HL-60 (cell line): ENCODE results near the gene KRCC1.

Experiments
- DNase-seq, 2 experiments: peaks; one replicate each; pipeline ENCODE4 v3.0.0-alpha.2; 2010 to 2020; ENCODE audit warnings: low read depth in 1 of 2, low spot score in 1 of 2
- H3K27ac ChIP-seq: fragments of 250-450 bp; sonication (Bioruptor Pico); replicated peaks from 2 replicates; pipeline ENCODE4 v1.5.1; 2020; ENCODE audit warnings: mild to moderate bottlenecking, moderate library complexity
- H3K27me3 ChIP-seq: fragments of 250-450 bp; sonication (Bioruptor Pico); 2 replicates; pipeline ENCODE4 v1.5.1; 2021; ENCODE audit warnings: mild to moderate bottlenecking, moderate library complexity; ENCODE audit not compliant: insufficient read depth, poor library complexity, severe bottlenecking
- H3K4me3 ChIP-seq: replicated peaks from 2 replicates; pipeline ENCODE4 v1.5.1; 2011; ENCODE audit warnings: mild to moderate bottlenecking, control low read depth, low read length; ENCODE audit not compliant: insufficient read depth
- CTCF ChIP-seq: IDR thresholded peaks from one replicate; pipeline ENCODE4 v1.5.1; 2011; ENCODE audit warnings: low read length, control low read depth, inconsistent platforms; ENCODE audit not compliant: insufficient read depth
- GABPA ChIP-seq: IDR thresholded peaks from 2 replicates; pipeline ENCODE4 v1.6.1; 2012; ENCODE audit warnings: low read depth
- POLR2AphosphoS5 ChIP-seq: IDR thresholded peaks from 2 replicates; pipeline ENCODE4 v1.6.1; 2012; ENCODE audit warnings: low read depth
- REST ChIP-seq: IDR thresholded peaks from 2 replicates; pipeline ENCODE4 v1.6.1; 2012; ENCODE audit warnings: low read depth; ENCODE audit not compliant: insufficient replicate concordance
- SPI1 ChIP-seq: IDR thresholded peaks from 2 replicates; pipeline ENCODE4 v1.6.1; 2012; ENCODE audit warnings: low read depth, mild to moderate bottlenecking, borderline replicate concordance

KRCC1 gene

GRCh38 chr2:88096708-88097107 is 41.1 kb upstream of the KRCC1 start:
- Histone ChIP-seq H3K27me3 (no peaks in the 10 kb centered on the region), H3K27ac (no peak overlapping the region), H3K4me3 (no peak overlapping the region)
- DNase-seq = no peak
- TF ChIP-seq REST = no peak
- TF ChIP-seq SPI1 = no peak
- no peak for TF ChIP-seq CTCF

GRCh38 chr2:88095022-88095421 is 39.4 kb upstream of the KRCC1 start:
- TF ChIP-seq POLR2AphosphoS5 (no peak), SPI1 (no peak), CTCF (no peak), REST (no peak), GABPA (no peak)
- no peak overlapping the region for H3K4me3 ChIP-seq
- no peaks in the 10 kb centered on the region for H3K27me3 ChIP-seq

GRCh38 chr2:88092773-88093172 is 37.2 kb upstream of the KRCC1 start:
- peak in 1 of 2 experiments; percentile 43 for DNase-seq
- TF ChIP-seq CTCF = no peak
- TF ChIP-seq GABPA = no peak
- TF ChIP-seq SPI1 = no peak
- no peak for TF ChIP-seq POLR2AphosphoS5
- TF ChIP-seq REST = no peak

More at GRCh38 chr2:88095022-88095421, 39.4 kb upstream of the KRCC1 start:
- DNase-seq = no peak
- no peak overlapping the region for H3K27ac ChIP-seq

More at GRCh38 chr2:88092773-88093172, 37.2 kb upstream of the KRCC1 start:
- Histone ChIP-seq H3K27me3 (no peaks in the 10 kb centered on the region), H3K4me3 (no peak overlapping the region), H3K27ac (peak overlapping the region; percentile 78)
